Ishikawa (cell line): ENCODE data around the gene COA3.

Experiments used
- CEBPB ChIP-seq: IDR thresholded peaks from 2 replicates; pipeline ENCODE4 v1.6.1; 2012
- CREB1 ChIP-seq: IDR thresholded peaks from 2 replicates; pipeline ENCODE4 v1.6.1; 2012; ENCODE audit warnings: low read depth
- EGR1 ChIP-seq: IDR thresholded peaks from 2 replicates; pipeline ENCODE4 v1.6.1; 2012
- EP300 ChIP-seq: IDR thresholded peaks from 2 replicates; pipeline ENCODE4 v1.6.1; 2012; ENCODE audit warnings: borderline replicate concordance
- FOXM1 ChIP-seq: IDR thresholded peaks from 2 replicates; pipeline ENCODE4 v1.6.1; 2012; ENCODE audit warnings: low read depth, borderline replicate concordance
- NFIC ChIP-seq: IDR thresholded peaks from 2 replicates; pipeline ENCODE4 v1.6.1; 2012
- RAD21 ChIP-seq: IDR thresholded peaks from 2 replicates; pipeline ENCODE4 v1.6.1; 2012; ENCODE audit warnings: low read depth
- TAF1 ChIP-seq: IDR thresholded peaks from 2 replicates; pipeline ENCODE4 v1.6.1; 2012; ENCODE audit warnings: low read depth, mild to moderate bottlenecking
- YY1 ChIP-seq: IDR thresholded peaks from 2 replicates; pipeline ENCODE4 v1.6.1; 2012; ENCODE audit warnings: low read depth
- ZBTB7A ChIP-seq: IDR thresholded peaks from 2 replicates; pipeline ENCODE4 v1.6.1; 2012; ENCODE audit warnings: low read depth
- TF ChIP-seq, protein P1 (sequence below): IDR thresholded peaks from 2 replicates; pipeline ENCODE4 v1.6.1; 2012
- TF ChIP-seq, protein P2 (sequence below): IDR thresholded peaks from 2 replicates; pipeline ENCODE4 v1.6.1; 2012; ENCODE audit warnings: low read depth, mild to moderate bottlenecking
- TF ChIP-seq, protein P3 (sequence below): IDR thresholded peaks from 2 replicates; pipeline ENCODE4 v1.6.1; 2012

DNA sequence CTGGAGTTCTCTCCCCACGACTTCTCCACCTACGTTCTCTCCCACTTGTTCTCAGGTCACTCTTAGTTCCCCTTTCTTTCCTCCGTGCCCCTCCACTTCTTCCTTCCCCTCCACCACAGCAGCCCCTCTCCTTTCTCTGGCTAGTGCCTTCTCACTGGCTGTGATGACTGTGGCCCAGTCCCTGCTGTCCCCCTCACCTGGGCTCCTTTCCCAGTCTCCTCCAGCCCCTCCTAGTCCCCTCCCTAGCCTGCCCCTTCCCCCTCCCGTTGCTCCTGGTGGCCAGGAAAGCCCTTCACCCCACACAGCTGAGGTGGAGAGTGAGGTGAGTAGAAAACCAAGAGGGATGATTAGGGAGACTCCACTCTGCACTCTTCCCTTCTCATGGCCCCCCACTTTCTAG is 3.4 kb downstream of the COA3 start:
- TF ChIP-seq, protein P1, sequence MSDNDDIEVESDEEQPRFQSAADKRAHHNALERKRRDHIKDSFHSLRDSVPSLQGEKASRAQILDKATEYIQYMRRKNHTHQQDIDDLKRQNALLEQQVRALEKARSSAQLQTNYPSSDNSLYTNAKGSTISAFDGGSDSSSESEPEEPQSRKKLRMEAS = no peak
- TF ChIP-seq RAD21 (no peak), YY1 (no peak), TAF1 (no peak), CREB1 (no peak), FOXM1 (no peak), CEBPB (no peak), EGR1 (no peak), NFIC (no peak), ZBTB7A (no peak), EP300 (no peak)
- TF ChIP-seq, protein P2, sequence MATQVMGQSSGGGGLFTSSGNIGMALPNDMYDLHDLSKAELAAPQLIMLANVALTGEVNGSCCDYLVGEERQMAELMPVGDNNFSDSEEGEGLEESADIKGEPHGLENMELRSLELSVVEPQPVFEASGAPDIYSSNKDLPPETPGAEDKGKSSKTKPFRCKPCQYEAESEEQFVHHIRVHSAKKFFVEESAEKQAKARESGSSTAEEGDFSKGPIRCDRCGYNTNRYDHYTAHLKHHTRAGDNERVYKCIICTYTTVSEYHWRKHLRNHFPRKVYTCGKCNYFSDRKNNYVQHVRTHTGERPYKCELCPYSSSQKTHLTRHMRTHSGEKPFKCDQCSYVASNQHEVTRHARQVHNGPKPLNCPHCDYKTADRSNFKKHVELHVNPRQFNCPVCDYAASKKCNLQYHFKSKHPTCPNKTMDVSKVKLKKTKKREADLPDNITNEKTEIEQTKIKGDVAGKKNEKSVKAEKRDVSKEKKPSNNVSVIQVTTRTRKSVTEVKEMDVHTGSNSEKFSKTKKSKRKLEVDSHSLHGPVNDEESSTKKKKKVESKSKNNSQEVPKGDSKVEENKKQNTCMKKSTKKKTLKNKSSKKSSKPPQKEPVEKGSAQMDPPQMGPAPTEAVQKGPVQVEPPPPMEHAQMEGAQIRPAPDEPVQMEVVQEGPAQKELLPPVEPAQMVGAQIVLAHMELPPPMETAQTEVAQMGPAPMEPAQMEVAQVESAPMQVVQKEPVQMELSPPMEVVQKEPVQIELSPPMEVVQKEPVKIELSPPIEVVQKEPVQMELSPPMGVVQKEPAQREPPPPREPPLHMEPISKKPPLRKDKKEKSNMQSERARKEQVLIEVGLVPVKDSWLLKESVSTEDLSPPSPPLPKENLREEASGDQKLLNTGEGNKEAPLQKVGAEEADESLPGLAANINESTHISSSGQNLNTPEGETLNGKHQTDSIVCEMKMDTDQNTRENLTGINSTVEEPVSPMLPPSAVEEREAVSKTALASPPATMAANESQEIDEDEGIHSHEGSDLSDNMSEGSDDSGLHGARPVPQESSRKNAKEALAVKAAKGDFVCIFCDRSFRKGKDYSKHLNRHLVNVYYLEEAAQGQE = no peak
- TF ChIP-seq, protein P3, sequence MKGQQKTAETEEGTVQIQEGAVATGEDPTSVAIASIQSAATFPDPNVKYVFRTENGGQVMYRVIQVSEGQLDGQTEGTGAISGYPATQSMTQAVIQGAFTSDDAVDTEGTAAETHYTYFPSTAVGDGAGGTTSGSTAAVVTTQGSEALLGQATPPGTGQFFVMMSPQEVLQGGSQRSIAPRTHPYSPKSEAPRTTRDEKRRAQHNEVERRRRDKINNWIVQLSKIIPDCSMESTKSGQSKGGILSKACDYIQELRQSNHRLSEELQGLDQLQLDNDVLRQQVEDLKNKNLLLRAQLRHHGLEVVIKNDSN = no peak
